Measurements from ENCODE around the gene C5orf63.
"Not testable (repeated sequence)": the region's sequence is repeated elsewhere in the genome, so short reads cannot be mapped to it uniquely, and the experiment has no call there.

Gene C5orf63

GRCh38 chr5:127008300-127008975 is 64.9 kb downstream of the C5orf63 start:
- DNase-seq (ENCODE audit: low read depth in 2 of 2) = no peak

- no peak for DNase-seq (ENCODE audit: low read depth in 2 of 2)
These were observed 65.8 kb downstream of the C5orf63 start for GRCh38 chr5:127007522-127007921.

GRCh38 chr5:127006744-127007143 is 66.6 kb downstream of the C5orf63 start:
- DNase-seq (ENCODE audit: low read depth in 2 of 2) = no peak

- not testable (repeated sequence) for DNase-seq (ENCODE audit: low read depth in 2 of 2)
These were observed 68.0 kb downstream of the C5orf63 start for GRCh38 chr5:127005282-127005681.

GRCh38 chr5:127004721-127005120 is 68.6 kb downstream of the C5orf63 start:
- DNase-seq (ENCODE audit: low read depth in 2 of 2) = no peak

- no peak for DNase-seq (ENCODE audit: low read depth in 2 of 2)
These were observed 69.4 kb downstream of the C5orf63 start for GRCh38 chr5:127003798-127004495.

GRCh38 chr5:127002390-127002789 is 70.9 kb downstream of the C5orf63 start:
- DNase-seq (ENCODE audit: low read depth in 2 of 2) = no peak

- DNase-seq (ENCODE audit: low read depth in 2 of 2) = no peak
These were observed 71.5 kb downstream of the C5orf63 start for GRCh38 chr5:127001621-127002296.

All from stimulated activated CD4-positive, alpha-beta T cell treated with anti-CD3 and anti-CD28 coated beads, Interleukin-1b, Interleukin-23, amount 100 ng/mL, for 1 hour (primary cell).